PFSK-1 (cell line): Measurements from ENCODE around the gene APOBEC3F.

Experiments used
- POLR2AphosphoS5 ChIP-seq: IDR thresholded peaks from 2 replicates; pipeline ENCODE4 v1.6.1; 2012; ENCODE audit warnings: low read depth, mild to moderate bottlenecking, control low read depth, low read length, moderate library complexity
- TAF1 ChIP-seq: IDR thresholded peaks from 2 replicates; pipeline ENCODE4 v1.6.1; 2012; ENCODE audit warnings: low read length, control low read depth, borderline replicate concordance; ENCODE audit not compliant: insufficient read depth

DNA sequence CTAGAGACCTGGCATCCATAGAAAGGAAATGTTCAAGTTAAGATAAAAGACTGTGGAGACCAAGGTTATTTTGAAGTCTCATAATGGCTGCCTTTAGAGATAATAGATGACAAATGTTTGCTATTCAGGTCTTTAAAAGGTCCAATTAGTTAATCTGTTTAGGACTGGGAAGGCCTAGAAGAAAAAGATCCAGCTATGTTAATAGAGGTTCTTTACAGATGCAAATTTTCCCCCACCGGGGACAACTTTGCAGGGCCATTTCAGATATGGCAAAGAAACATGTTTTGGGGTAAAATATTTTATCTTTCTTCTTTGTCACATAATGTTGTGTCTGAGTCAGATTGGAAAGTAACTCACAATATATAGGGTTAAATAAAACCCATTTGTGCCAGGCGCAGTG is 33.3 kb downstream of the APOBEC3F start:
- TF ChIP-seq TAF1 (no peak), POLR2AphosphoS5 (no peak)
